KBM-7 (cell line): ENCODE measurements around the gene ANKRD23.

Experiments
- DNase-seq: peaks from one replicate; pipeline ENCODE4 v3.0.0-alpha.2; 2015
- in situ Hi-C: fragments of 300-500 bp; cut with MboI; formaldehyde crosslinking; loops from 2 replicates; pipeline ENCODE4 v1.14.3; 2020; ENCODE audit warnings: low sequenced_read_pairs, low pct_unique_long_range_greater_than_20kb, mixed read lengths

ANKRD23 gene

DNA sequence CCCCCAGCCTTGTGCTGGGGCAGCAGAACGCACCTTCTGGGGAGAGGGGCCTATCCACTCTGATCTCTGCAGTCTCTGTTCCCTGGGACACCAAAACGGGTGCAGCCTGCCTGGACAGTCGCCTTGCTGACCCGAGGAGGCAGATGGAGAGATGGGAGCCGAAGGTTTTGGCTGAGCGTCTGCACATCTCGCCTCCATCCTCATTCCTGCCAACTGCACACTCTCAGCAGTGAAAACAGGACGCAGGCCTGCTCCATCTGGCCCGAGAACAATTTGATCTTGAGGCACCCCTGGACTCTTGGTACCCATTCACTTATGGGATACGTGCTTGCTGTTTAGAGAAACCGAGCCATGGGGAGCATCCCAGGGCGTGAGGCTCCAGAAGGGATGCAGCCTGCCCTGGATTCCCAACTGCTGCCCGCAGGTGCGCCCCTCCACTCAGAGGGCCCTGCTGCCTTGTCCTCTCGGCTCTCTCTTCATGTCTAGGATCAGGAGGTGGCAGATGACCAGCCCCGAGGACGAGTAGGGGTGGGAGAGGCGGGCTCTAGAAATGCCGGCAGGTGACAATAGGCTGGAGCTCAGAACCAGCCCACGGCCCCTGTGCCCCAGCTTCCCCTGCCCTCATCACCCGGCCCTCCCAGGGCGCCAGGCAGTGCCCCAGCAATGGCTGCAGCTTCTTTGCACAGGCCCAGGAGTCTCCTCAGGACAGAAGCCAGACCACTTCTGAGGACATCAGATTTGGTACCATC lies 35.1 kb upstream of the ANKRD23 start:
- in situ Hi-C loops, result no loop called here
- no peak for DNase-seq

DNA sequence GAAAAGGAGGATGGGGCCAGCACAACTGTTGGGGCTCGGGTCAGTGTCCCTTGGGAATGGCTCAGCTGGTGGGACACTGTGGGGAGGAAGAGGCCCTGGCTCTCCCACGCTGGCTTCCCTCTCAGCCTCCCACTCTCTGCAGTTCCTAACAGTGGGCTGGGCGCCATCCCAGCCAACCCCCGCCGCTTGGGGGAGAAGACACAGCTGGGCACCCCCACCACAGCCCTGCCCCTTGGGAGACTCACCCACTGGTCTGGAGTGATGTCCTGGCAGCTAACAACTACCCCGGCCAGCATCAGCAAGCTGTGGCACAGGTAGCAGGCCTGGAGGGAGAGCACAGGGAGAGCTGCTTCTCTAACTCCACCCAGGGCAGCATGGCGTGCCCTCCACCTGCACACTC lies 34.4 kb upstream of the ANKRD23 start:
- no peak for DNase-seq
- in situ Hi-C loops, result no loop called here

DNA sequence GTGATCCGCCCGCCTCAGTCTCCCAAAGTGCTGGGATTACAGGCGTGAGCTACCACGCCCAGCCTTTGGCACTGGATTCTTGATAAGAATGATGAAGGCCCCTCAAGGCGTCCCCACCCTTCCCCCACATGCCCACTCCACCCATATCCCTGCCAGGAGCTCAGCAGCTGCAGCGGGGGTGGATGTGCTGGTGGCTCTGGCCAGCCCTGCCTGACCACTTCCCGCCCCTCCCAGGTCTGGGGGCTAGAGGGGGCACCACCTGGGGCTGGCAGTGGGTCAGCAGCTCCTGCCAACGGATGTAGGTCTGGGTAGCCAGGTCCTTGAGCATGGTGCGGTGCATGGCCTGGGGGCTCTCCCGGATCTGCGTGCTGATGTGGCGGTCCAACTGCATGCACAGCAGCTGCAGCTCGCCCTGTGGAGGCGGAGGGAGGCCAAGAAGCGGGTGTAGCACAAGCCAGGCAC lies 33.8 kb upstream of the ANKRD23 start:
- DNase-seq, result no peak
- in situ Hi-C loops, result no loop called here

DNA sequence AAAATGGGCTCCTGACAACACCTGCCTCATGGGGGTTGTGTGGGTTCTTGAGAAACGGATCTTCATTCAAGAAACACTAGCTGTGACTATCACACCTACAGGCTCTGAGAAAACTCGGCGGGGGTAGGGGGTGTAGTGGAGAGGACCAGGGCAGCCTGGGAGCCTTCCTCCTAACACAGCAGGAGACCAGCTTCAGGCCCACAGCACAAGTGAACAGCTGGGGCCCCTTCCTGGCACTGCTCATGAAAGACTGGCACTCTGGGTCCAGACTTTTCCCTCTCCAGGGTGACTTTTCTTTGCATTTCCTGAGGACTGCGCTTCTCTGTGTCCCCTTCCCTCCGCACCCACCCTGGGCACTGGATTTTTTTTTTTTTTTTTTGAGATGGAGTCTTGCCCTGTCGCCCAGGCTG lies 33.2 kb upstream of the ANKRD23 start:
- in situ Hi-C loops, result no loop called here
- DNase-seq, result no peak

DNA sequence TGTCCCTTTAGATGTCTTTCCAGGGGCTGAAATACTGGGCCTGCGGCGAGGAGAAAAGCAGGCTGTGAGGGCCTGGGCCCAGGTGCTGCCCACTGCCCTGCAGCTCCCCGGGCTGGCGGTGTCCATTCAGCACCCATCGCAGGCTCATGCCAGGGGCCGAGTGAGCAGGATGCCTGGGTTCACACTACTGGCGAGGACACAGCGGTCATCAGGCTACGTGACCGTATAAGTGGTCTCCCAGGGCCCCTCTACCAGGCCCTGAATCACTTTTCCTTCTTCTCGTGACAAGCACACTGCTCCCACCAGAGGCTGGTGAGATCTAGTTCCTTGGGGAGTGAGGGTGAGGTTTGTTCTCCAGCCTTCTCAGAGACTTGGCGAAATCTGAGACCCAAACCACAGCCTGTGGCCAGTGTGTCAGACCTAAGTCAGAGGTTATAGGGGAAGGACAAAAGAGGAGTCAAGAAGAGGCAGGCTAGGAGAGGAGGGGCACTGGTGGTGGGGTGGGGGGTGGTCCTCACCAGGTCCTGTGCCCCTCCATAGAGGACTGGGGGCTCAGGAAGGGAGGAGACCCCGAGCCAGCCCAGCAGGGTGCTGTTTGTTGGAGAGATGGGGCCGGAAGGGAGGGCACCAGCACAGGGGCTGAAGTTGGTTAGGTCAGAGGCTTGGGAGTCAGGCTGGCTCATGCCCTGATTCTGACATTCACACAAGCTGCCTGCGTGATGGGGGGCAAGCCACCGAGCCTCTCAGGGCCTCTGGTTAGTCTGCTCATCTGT lies 32.6 kb upstream of the ANKRD23 start:
- in situ Hi-C loops, result no loop called here
- no peak for DNase-seq

DNA sequence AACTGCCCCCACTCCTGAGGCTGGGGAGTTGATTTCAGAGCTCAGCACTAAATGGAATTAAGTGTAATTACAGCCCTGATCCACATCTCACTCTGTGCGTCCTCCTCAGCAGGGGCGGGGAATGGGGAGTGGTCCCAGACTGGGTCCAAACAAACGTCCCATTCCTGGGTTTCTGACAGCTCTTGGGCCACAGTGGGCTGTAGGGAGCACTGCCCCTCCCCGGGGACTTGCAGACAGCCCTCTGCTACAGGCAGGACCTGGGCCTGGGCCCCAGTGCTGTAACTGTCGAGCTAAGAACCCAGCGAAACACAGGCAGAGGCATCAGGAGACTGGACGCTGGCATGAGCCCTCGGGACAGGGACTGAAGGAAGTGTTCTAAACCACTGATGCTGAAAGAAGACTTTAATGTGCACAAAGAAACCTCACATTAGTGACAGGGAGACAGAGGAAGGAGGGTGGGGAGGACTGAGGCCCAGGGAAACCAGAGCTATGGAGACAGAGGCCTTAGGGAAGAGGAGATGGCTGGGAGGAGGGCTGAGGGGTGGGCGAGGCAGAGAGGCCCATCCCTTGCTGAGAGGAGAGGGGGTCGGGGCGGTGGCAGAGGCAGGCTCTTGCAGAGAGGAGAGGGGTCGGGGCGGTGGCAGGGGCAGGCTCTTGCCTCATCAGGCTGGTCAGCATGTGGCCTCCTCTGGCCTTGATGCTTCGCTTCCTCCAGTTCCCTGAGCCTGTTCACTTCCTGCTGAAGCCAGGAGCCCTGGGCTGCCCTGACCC lies 31.9 kb upstream of the ANKRD23 start:
- no peak for DNase-seq
- in situ Hi-C loops, result no loop called here

DNA sequence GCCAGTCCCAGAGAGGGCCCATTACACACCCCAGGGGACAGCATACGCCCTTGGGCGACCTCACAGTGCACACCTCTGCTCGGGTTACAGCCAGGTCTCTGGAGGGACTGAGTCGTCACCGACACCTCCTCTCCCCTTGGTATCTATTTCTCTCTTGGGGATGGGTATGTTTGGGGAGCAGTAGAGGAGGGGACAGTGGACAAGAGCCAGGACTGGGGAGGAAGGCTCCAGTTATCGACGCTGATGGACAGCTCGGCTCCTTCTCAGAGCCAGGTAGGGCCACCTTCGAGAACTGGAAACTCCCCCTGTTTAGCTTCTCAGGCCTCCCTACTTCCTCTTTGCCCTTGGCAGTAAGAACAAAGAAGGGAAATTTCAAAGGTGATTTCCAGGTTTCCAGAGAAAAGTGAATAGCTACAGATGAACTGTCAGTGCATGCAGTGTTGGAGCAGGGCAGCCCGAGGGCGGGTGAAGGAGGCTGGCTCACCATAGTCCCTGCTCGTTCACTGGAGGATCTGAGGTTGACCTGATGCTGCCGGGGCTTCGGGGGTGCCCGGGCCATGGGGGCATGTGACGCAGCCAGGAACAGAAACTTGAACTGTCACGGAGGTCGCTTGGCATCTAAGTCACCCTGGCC lies 30.5 kb upstream of the ANKRD23 start:
- DNase-seq, result no peak
- in situ Hi-C loops, result no loop called here

DNA sequence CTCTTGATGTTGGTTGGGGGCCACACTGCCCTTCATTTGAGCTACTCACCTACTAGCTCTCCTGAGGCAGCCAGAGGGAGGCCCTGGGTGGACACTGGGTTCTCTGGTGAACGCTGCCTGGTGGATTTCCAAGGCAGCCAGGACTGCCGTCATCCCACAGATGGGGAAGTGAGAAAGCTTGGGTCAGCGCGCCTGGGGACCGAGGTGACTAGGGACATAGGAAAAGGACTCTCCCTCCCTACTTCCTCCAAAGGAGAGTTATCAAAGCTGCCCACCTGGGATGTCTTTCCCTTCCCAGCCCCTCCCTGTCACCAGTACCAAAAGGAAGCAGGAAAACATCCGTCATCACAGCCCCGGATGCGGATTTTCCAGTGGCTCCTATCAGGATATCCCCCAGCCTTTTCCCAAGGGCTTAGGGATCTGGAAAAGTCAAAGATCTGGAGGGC lies 29.9 kb upstream of the ANKRD23 start:
- no peak for DNase-seq
- in situ Hi-C loops, result no loop called here

DNA sequence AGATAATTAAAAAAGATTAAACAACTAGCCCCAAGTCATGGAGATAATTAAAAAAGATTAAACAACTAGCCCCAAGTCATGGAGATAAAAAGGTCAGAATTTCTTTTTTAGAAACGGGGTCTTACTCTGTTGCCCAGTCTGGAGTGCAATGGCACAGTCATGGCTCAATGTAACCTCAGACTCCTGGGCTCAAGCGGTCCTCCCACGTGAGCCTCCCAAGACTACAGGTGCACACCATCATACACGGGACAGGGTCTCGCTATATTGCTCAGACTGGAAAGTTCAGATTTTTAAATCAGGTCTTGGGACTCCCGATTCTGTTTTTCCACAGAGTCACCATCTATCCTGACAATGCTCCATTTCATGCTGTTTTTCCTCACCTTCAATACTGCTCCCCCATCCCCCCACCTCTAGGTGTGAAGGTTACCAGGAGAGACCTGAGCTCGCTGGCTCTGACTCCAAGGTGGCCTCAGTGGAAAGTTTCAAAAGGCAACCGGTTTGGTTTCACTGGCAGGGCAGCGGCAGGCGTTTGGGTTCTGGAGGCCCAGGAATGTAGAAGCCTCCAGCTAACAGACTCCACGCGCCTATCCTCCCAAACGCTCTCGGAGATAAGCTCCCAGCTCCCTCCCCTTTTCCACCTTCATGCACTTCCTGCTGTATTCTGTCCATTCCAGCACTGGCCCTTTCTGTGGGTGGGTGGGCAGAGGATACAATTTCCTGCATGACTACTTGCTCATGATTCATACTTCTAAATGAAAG lies 28.9 kb upstream of the ANKRD23 start:
- in situ Hi-C loops, result no loop called here
- no peak for DNase-seq

DNA sequence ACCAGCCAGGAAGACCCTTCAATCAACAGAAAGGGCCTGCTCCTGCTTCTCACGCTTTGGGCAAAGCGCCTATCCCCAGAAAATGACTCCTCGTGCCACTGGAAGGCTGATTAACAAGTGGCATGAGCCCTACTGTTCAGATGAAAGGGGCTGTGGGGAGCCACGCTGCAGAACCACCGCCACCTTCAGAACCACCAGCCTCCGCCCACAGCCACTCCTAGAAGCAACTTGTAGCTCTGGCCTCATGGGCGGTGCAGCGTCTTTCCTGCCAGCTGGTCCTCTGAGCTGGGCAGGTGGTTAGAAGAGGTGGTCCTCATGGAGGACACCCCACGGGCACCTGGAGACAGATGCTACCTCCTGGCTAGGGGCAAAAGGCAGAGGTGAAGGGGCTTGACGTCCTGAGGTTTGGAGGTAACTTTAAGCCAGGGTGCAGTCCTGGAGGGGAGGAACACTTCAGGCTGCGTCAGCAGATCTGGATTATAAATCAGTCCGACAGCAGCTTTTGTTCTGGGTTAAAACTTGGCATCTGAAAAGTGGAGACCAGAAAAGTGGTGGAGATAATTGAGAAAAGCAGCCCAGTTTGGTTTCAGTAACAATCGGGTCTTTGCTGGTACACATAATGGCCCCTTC lies 26.9 kb upstream of the ANKRD23 start:
- in situ Hi-C loops, result no loop called here
- no peak for DNase-seq

DNA sequence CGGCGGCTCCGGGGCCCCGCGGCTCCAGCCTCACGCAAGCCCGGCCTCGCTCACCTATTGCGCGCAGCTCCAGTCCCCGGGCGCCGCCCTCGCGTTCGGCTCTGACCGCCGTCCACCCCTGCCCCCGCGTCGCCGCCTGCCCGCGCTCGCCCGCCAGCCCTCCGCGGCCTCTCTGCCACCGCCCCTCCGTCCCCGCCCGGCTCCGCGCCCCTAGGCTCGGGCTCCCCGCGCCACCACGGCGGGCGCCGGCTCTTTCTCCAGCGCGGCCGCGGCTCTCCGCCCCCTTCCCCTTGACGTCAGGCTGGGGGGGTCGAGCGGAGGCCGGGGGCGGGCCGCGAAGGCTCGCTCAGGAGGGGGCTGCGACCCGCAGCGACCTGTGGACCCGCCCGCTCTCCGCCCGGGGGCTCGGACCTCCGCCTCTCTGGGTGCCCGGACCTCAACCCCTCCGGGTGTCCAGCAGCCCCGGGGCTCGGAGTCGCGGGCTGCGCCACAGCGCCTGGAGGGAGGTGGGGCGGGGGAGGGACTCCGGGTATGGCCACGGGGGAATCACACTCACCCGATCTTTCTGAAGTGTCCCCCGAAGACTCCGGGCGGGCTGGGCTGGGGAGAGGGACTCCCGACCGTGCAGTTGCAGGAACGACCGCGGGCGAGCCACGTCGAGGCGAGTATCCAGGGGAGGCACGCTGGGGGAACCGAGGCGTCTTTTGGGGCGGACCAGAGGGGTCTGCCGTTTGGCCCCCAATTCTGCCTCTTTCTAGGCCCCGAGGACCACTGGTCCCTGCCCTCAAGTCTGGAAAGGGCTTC lies 26.2 kb upstream of the ANKRD23 start, which contains the start of gene SEMA4C:
TSS of gene SEMA4C (minus strand) at position 259 of the 804 bp plus-strand sequence. CDS start 2,194 bp downstream, outside the sequence.
- in situ Hi-C loops, result no loop called here
- no peak for DNase-seq

DNA sequence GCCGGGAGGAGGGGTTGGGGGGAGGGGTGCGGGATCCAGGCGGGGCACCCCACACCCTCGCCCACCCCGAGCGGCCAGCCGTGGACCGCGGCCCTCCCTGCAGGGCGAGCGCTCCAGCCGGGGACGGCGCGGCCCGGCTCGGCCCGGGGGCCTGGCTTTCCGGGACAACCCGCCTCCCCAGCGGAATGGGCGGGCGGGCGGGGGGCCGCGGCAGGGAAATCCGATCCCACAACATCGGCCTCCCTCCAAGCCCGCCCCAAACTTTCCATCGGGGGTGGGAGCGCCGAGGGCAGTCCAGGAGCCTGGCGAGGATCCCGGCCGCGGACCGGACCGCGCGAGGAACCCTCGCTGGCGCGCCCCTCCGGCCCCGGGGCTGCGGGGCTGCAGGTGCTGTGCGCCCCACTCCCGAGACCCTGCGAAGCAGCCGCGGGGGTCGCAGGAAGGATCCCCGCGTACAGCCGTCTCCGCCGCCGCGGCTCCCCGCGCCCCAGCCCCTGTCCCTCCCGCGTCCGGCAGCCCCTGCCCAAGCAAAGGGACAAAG lies 25.5 kb upstream of the ANKRD23 start:
- no peak for DNase-seq

DNA sequence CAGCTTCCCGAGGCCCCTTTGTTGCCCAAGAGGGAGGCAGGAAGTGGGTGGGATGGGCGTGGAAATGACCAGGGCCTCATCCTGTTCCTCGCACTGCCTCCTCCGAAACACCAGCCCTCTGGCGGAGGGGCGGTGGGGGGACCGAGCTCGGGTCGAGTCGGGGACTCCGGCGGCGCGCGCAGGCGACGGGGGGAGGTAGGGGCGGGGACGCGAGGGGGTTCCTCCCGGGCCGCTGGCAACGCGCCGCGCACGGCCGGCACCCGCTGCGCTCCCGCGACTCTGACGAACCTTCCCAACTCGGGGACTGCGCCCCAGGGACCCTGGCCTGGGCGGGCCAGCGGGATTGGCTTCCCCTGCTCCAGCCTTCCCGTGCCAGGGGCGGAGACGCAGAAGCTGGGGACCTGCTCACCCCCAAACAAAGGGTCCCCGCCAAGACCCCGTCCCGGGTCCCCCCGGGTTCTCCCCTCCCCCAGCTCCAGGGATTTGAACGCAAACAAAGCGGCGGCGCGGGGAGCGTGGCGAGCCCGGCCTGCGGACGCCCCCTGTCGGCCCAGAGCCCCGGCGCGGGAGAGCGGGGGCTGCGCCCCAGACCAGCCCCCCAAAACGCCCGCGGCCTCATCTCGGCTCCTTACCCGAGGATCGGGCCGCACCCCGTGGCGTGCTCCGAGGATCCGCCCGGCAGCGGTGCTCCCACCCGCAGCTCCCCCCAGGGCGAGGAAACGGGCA lies 24.9 kb upstream of the ANKRD23 start:
- DNase-seq, result peak; percentile 86

More for the DNA sequence above, 25.5 kb upstream of the ANKRD23 start:
- in situ Hi-C loops, result no loop called here

DNA sequence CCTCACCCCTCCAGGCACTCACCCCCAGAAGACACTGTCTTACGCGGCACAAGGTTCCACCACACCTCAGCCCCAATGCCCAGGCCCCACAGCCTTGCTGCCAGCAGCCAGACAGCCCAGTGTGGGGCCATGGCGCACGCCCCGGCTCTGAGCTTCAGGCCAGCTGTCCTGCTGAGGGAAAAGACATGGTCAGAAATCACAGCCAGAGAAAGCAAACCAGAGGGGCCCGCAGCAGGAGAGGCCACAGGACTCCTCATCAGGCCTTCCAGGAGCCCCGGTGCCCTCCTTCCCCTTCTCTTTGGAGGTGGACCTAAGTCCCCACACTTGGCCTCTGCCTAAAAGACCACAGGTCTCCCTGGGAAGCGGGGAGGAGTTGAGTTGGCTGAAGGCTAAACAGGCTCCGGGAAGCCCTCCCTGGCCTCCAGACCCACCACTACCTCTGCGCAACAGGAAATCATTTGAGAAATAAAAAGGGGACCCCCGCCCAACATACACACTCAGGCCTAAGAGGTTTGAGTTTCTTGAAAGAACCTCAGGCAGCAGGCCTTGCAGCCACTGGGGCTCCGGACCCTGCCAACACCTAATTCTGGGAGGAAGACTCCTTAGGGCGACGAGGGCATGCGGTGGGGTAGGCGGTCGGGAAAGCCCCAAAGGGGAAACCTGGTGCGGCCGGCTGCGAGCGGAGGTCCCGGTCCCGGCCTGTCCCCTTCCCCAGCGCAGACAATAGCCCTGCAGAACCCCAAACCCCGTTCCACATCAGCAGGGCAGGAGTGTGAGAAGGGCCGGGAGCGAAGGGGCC lies 24.1 kb upstream of the ANKRD23 start:
- in situ Hi-C loops, result no loop called here
- DNase-seq, result no peak

More for the DNA sequence above, 24.9 kb upstream of the ANKRD23 start:
- in situ Hi-C loops, result no loop called here

DNA sequence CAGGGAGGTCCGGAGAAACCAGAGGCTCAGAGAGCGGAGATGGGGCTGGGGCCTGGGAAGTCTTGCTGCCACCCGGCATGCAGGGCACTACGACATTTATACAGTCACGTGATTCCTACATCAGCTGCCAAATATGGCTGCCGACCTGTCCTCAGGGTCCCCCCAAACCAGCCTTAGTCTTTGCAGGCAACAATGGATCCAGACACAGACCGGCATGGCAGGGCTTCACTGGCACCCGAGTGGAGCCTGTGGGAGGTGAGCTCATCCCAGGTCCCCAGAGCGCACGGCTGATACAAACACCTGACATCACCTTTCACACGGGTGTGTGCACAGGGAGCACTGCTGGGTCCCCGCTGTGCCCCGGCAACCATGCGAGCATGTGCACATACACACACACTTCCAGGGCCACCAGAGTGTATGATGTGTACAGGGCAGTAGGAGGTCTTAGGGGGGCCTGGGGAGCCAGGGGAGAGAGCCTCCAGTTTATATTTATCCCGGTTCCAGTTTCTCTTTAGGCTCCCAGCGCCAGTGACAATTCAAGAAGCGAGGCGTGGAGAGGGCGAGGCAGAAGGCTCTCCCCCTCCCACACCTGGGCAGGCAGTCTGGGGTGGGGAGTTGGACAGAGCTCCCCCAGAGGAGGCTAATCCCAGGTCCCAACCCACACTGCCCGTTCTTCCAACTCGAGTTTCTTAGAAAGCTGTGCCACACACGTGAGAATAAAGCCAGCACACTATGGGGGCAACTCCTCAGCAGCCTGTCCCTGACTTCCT lies 23.4 kb upstream of the ANKRD23 start:
- DNase-seq, result no peak
- in situ Hi-C loops, result no loop called here
